ENCODE results near the gene CXCR1.

- TF ChIP-seq CTCF (IDR thresholded peaks at IDR 0.05) (no peak), EZH2 (IDR thresholded peaks at IDR 0.05; ENCODE audit: borderline replicate concordance, insufficient read depth, low read depth, low read length, poor library complexity, severe bottlenecking) (no peak)
Measured at GRCh38 chr2:218161644-218162043, 5.1 kb downstream of the CXCR1 start.
